ENCODE results near the gene BMPR1A. TPM values are rescaled to one million over a fixed set of nuclear protein-coding genes. Genes with fewer than 3 reads are reported as not detected.

The BMPR1A gene
- total RNA-seq, 4 donors from 2014 or later = 26.5 to 44.9 (median 37.1) TPM

DNA sequence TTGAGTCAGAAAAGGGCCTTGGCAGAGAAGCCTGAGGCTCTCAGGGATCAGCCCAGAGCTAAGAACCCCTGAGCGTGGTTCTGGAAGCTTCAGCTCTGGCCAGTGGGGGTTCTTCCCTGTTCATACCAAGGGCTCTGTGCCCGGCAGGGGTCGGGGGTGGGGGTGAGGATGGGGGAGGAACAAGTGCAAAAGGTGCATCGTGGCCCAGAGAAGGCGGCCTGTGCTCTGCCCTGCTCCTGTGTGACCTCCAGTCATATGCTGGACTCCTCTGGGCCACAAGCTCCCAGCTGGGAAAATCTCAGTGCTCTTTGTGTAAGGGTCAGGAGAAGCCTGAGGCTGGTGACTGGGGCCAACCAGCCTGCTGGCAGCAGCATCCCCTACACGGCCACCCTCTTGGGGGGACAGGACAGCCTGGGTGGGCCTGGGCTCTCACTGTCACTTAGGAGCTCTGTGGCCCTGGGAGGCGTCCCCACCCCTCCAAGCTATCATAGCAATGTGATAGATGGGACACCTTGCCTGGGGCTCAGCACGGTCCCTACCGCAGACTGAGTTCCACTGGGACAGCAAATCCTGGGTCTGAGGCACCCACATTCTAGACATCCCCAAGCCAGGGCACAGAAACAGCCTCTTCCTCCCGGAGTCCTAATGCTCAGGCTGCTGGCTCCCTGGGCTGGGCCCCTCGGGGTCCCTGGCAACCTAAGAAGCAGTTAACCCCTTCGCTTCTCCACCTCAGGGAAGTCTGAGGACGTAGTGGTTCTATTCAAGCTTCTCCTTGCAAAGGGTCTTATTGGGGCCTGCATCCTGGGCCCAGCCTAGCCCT is 198.5 kb downstream of the BMPR1A start:
- ATAC-seq (ENCODE audit: low FRiP score) (no peak), DNase-seq (ENCODE audit: low spot score) (no peak)
- TF ChIP-seq, protein P1, sequence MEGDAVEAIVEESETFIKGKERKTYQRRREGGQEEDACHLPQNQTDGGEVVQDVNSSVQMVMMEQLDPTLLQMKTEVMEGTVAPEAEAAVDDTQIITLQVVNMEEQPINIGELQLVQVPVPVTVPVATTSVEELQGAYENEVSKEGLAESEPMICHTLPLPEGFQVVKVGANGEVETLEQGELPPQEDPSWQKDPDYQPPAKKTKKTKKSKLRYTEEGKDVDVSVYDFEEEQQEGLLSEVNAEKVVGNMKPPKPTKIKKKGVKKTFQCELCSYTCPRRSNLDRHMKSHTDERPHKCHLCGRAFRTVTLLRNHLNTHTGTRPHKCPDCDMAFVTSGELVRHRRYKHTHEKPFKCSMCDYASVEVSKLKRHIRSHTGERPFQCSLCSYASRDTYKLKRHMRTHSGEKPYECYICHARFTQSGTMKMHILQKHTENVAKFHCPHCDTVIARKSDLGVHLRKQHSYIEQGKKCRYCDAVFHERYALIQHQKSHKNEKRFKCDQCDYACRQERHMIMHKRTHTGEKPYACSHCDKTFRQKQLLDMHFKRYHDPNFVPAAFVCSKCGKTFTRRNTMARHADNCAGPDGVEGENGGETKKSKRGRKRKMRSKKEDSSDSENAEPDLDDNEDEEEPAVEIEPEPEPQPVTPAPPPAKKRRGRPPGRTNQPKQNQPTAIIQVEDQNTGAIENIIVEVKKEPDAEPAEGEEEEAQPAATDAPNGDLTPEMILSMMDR (IDR thresholded peaks at IDR 0.05) = no peak

DNA sequence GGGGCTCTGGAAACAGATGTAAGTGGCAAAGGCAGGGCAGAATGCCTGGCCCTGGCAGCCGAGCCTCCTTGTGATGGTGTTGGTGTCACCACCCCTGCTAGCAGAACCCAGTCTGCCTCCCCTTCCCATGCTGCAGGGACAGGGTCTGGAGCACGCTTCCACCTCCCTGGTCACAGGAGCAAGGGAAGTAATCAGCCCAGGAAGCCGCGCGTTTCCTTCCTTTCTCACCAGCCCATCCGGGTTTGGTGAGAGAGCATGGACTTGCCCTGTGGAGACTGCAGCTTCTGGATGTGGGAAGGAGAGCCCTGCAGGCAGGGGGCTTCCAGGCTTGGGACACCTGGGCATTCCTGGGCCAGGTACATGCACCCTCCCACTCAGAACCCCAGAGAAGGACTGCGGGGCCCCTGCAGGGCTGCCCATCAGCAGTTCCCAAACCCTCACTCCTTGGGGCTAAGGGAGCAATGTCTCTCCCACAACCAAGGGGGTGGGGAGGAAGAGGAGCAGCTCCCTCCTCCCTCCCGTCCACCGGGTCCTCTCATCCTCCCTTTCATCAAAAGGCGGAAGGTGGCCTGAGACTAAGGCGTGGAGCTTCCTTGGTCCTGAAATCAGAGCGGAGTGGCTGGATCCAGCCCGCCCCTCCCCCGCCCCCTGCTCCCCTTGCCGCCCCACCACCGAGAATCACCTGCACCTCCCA is 199.2 kb downstream of the BMPR1A start:
- DNase-seq (ENCODE audit: low spot score) (no peak), ATAC-seq (ENCODE audit: low FRiP score) (no peak)
- TF ChIP-seq, protein P1 (IDR thresholded peaks at IDR 0.05) = no peak

DNA sequence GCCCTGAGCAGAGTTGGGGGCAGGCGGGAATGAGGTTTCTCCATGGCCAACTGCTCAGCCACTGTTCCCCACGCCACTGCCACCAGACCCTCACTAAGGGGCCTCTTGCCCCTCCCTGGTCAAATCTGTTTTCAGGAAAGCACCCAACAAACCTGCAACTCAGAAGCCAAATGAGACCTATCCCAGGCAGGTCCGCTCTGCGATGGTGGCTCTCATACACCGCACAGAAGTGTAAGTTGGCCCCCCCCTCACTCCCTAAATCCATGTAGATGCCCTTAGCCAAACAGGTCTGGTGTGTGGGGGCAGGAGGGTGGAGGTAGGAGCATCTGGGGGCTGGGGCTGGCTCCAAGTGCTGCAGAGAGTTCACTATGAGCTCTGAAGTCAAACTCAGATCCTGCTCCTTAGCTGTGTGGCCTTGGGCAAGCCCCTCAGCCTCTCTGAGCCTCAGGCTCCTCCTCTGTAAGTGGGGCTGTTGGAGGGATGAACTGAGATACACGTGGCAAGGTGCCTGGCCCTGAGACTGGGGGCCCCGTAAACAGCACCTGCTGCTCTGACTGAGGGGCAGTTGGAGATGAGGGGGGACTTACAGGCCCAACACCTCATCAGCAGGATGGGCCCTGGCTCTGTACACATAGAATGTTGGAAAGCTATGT is 199.9 kb downstream of the BMPR1A start:
- ATAC-seq (ENCODE audit: low FRiP score) (no peak), DNase-seq (ENCODE audit: low spot score) (no peak)
- TF ChIP-seq, protein P1 (IDR thresholded peaks at IDR 0.05) = no peak

DNA sequence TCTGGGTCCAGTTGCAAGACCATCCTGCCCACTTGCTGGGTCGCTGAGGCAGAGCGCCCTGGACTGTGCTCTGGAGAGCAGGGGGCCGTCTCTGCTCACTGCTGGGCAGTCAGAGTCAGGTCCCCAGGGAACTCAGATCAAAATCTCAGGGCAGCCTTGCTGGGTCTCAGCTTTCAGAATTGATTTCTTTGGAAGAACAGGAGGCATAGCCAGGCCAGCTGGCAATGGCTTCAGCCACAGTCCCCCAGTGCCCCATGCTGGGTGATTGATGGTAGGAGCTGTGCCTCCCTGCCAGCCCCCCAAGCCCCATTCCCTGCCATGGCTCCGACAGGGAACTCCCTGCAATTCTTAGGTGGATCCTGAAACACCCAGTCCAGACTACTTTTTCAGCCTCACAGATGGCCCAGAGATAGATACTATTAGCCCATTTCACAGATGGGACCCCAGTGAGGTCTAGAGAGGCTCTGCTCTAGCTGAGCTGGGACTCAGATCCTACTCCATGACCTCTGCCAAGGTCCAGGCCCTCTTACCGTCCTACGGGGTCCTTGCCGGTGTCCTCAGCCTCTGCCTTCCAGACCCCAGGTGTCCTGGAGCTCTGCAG is 200.5 kb downstream of the BMPR1A start:
- DNase-seq (ENCODE audit: low spot score) = no peak
- TF ChIP-seq, protein P1 (IDR thresholded peaks at IDR 0.05) = no peak
- no peak for ATAC-seq (ENCODE audit: low FRiP score)

GRCh38 chr10:86957471-86958115 is 201.2 kb downstream of the BMPR1A start, which contains the start of gene MMRN2:
TSS of gene MMRN2 (minus strand) at chr10:86957615. CDS start at chr10:86957541, 74 bp downstream.
- TF ChIP-seq, protein P1 (IDR thresholded peaks at IDR 0.05) = no peak
- ATAC-seq (ENCODE audit: low FRiP score) (no peak), DNase-seq (ENCODE audit: low spot score) (no peak)

DNA sequence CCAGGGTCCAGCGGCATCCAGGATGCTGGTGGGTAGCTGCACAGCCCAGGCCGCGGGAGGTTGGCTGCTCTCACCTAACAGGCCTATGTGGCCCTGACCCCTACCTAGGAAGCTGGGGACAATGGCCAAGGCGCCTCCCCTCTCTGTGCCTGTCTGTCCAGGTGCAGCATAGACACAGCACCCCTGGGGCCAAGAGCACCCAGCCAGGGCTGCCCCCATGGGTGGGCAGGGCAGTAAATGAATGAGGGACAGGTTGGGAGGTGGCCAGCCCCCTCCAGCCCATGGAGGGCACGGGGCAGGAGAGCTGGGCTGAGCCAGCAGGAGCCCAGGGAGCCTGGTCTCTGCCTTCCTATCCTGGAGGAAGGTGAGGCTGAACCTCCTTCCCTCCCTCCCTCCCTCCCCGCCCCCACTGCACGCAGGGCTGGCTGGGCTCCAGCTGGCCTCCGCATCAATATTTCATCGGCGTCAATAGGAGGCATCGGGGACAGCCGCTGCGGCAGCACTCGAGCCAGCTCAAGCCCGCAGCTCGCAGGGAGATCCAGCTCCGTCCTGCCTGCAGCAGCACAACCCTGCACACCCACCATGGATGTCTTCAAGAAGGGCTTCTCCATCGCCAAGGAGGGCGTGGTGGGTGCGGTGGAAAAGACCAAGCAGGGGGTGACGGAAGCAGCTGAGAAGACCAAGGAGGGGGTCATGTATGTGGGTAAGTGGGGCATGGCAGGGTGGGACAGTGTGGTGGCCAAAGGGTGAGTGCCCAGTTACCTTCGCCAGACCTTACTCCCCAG is 201.9 kb downstream of the BMPR1A start, which contains the start of gene SNCG:
TSS of gene SNCG (plus strand) at position 484 of the 785 bp plus-strand sequence. CDS start at position 583, 99 bp downstream.
- no peak for DNase-seq (ENCODE audit: low spot score)
- ATAC-seq (ENCODE audit: low FRiP score) = no peak
- TF ChIP-seq, protein P1 (IDR thresholded peaks at IDR 0.05) = no peak
